Thymus (tissue), 11 donors: ENCODE results near the gene PNMA1. TPM values are rescaled to one million over a fixed set of nuclear protein-coding genes. Genes with fewer than 3 reads are reported as not detected.
A peak's percentile ranks its signal among the peaks of the same experiment; 100 is the strongest.

Experiments
- DNase-seq, 9 donors: peaks; one replicate each; pipeline ENCODE4 v3.0.0-alpha.2; 2013; ENCODE audit warnings: low spot score in 9 of 9, low read depth in 6 of 9, missing footprints in 1 of 9
- H3K27ac ChIP-seq, 2 donors: one replicate each; pipeline ENCODE4 v1.5.1; 2013; ENCODE audit warnings: control low read depth in 1 of 2, low read depth in 1 of 2, low read length in 1 of 2, mild to moderate bottlenecking in 1 of 2, moderate library complexity in 1 of 2
- H3K27me3 ChIP-seq, 2 donors: one replicate each; pipeline ENCODE4 v1.5.1; 2013; ENCODE audit warnings: low read length in 1 of 2; ENCODE audit not compliant: control insufficient read depth in 2 of 2, insufficient read depth in 1 of 2
- H3K36me3 ChIP-seq, 2 donors: one replicate each; pipeline ENCODE4 v1.5.1; 2013; ENCODE audit warnings: low read length in 1 of 2, mild to moderate bottlenecking in 1 of 2, moderate library complexity in 1 of 2; ENCODE audit not compliant: control insufficient read depth in 2 of 2, insufficient read depth in 2 of 2
- H3K4me1 ChIP-seq, 2 donors: one replicate each; pipeline ENCODE4 v1.5.1; 2013; ENCODE audit warnings: low read length in 2 of 2; ENCODE audit not compliant: control insufficient read depth in 2 of 2, insufficient read depth in 2 of 2
- H3K4me3 ChIP-seq, 2 donors: one replicate each; pipeline ENCODE4 v1.5.1; 2013; ENCODE audit warnings: low read length in 2 of 2, control low read depth in 1 of 2, mild to moderate bottlenecking in 1 of 2
- H3K9me3 ChIP-seq, 2 donors: one replicate each; pipeline ENCODE4 v1.5.1; 2013; ENCODE audit warnings: low read length in 1 of 2, mild to moderate bottlenecking in 1 of 2; ENCODE audit not compliant: control insufficient read depth in 2 of 2, insufficient read depth in 1 of 2
- WGBS: extraction: QIAGEN DNeasy Blood & Tissue Kit; methylation state at CpG from one replicate; pipeline ENCODE4 v1.1.7; 2013; 5-methylcytosine and 5-hydroxymethylcytosine counted together
- polyA plus RNA-seq: library from polyadenylated mRNA; stranded (reverse); fragments of 200-250 nt; gene quantifications from one replicate; pipeline ENCODE4 v1.2.3, GENCODE V29; 2013
- total RNA-seq: library from RNA; stranded (reverse); fragments of 120-200 nt; gene quantifications from one replicate; pipeline ENCODE4 v1.2.4, GENCODE V29; 2013
- donor health status: healthy.

The PNMA1 gene
- total and polyA plus RNA-seq, 2 donors = 5.0 to 31.2 TPM

DNA sequence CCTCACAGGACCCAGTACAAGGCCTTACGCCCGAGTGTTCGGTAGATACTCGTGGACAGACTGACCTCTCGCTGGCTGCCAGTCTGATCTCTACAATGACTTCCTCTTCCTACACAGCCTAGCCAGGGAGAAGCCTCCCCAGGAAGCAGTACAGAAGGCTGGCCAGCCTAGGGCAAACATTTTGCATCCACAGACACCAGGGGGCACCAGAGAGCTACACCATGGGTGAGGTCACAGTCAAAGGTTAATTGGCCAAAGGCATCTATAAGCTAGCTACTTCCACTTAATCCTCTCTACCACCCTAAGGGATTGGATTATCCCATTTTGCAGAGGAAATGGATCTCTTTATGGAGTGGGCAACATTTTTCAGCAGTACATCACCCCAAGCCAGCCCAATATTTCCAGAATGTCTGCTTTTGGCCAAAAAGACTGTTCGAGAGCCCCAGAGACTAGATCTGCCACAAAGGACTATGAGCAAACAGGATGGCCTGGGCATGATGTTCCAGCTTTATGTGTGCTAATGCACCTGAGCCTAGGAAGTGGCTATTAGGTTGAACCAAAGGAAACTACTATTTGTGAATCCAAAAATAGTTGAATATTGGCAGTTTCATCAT lies 14.6 kb upstream of the PNMA1 start:
- 37% methylated on average over 6 of the region's 6 CpGs for WGBS
- peaks cover 75 to 80% of the 10 kb centered on the region in 2 donors for H3K36me3 ChIP-seq
- no peaks in the 10 kb centered on the region for H3K9me3 ChIP-seq
- peak in 7 of 9 donors; percentile 59 to 89 (median 77) for DNase-seq
- H3K27ac ChIP-seq = no peak overlapping the region
- H3K4me1 ChIP-seq = peaks cover 0 to under 1% of the 10 kb centered on the region in 2 donors
- H3K27me3 ChIP-seq = no peaks in the 10 kb centered on the region
- H3K4me3 ChIP-seq = no peak overlapping the region

DNA sequence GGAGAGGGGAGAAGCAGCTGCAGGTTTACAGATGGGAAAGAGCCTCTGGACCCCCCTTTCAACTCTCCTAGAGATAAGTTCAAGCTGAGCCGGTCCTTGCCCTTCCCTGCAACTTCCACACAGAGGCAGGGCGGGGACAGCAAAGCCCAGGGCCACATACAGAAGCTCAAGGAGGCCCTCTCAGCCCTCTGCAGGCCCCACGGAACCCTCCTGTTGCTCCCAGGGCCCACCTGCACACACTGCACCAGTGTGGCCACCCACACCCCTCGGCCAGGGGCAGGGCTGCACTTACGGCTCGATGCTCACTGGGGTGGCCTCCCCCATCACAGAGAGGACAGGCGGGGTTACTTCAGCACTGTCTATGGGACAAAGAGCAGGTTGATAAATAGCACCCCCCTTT lies 13.0 kb upstream of the PNMA1 start:
- H3K4me3 ChIP-seq = no peak overlapping the region
- H3K27me3 ChIP-seq = no peaks in the 10 kb centered on the region
- DNase-seq = no peak
- H3K4me1 ChIP-seq = peaks cover 0 to 3% of the 10 kb centered on the region in 2 donors
- no peak overlapping the region for H3K27ac ChIP-seq
- H3K36me3 ChIP-seq = peaks cover 82 to 95% of the 10 kb centered on the region in 2 donors
- H3K9me3 ChIP-seq = no peaks in the 10 kb centered on the region
- WGBS = 95% methylated on average over 7 of the region's 7 CpGs

DNA sequence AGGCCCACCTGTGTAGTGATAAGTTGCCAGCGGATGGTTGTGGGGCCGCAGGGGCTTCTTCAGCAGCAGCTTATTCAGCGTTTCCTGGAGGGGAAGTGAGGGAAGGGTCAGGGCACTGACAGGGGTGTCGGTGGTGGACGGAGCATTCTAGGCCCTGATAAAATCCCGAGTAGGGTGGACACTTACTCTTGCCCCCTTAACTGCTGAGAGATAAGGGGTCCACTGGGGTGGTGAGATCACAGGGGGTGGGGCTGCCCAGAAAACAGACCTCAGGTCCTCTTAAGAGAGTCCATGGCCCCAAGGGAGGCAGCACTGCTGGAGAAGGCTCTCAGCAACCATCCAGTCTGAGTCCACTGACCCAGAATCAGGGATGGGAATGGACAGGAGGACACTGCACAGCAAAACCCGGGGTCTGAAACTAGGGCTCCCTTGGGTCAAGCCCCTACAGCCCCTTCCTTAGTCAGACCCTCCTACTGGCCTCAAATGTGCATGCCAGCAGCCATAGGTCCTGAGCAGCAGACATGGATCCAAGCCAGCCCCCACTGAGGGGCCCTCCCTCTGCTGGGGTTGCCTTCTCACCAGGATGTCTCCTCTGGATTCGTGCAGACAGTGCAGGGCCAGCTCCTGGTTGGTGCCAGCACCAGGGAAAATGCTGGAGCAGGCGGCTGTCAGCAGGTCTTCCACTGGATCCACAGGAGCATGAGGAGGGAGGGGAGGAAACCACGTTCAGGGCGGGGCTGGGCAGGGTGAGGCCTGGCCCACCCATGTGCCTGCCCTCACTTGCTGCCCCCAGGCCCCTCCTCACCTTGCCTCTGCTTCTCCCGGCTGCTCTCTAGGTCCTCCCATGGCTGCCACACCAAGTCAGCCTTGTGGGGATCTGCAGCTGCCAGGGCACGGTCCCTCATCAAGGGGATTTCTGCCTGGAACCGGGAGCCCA lies 12.1 kb upstream of the PNMA1 start:
- WGBS = 75% methylated on average over 14 of the region's 14 CpGs
- H3K27me3 ChIP-seq = no peaks in the 10 kb centered on the region
- no peaks in the 10 kb centered on the region for H3K9me3 ChIP-seq
- no peak for DNase-seq
- peaks cover 81 to 97% of the 10 kb centered on the region in 2 donors for H3K36me3 ChIP-seq
- H3K27ac ChIP-seq = no peak overlapping the region
- H3K4me3 ChIP-seq = no peak overlapping the region
- H3K4me1 ChIP-seq = peaks cover 0 to 3% of the 10 kb centered on the region in 2 donors

DNA sequence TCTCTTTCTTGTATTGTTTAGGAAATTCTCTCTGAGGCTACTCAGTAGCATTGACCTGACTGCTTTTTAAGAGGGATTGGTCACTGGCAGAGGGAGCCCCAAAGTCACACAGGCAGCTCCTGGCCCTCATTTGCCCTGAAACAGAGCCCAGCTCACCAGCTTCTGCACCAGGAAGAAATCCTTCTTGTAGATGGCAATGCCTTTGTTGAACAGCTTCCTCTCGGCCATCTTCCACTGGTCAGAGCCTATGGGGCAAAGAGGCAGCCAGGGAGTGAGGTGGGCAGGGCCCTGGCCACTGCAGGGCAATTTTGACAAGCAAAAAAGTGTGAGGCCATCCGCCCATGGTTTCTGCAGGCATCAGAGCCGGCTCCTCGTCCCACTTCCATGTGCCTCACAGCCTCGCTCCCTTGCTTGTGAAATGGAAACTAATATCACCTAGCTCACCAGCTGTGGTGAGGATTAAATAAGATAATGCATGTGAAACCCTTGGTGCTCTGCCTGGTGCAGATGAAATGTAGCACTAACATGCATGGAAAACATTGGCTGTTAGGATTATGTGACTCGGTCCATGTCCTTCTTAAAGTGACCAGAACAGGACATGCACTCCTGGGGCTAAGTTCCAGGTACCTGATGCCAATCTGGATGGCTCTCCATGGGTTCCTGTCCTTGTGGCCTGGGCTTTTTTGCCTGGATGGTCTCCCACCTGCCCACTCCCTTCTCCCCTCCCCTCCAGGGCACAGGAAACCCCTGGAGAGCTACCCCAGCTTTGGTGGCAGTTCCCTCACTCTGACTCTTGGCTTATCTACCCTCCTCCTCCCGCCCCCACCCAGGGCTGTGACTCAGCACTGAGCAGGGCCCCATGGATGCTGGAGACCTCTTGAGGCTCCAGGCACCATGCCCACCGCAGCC lies 11.2 kb upstream of the PNMA1 start:
- Histone ChIP-seq H3K4me1 (peaks cover 0 to 3% of the 10 kb centered on the region in 2 donors), H3K36me3 (peaks cover 79 to 99% of the 10 kb centered on the region in 2 donors), H3K27ac (no peak overlapping the region), H3K9me3 (no peaks in the 10 kb centered on the region), H3K4me3 (no peak overlapping the region), H3K27me3 (no peaks in the 10 kb centered on the region)
- 85% methylated on average over 8 of the region's 8 CpGs for WGBS
- DNase-seq = no peak

DNA sequence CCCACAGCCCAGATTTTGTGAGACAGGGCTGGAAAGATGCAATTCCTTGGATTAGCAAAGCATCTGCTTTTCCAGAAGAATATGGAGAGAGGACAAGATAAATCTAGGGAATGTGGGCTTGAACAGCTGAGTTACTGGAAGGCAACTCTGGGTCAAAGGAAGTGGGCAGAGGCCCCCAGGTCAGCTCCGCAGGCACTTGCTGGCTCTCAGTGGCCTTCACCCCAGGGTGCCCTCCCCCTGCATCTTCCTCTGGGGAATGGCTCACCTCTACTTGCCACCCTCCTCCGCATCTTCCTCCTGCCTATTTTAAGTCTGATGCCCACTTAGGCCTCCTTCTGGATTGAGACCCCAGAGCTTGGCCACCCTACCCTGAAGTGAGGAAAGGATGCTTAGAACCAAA lies 10.5 kb upstream of the PNMA1 start:
- Histone ChIP-seq H3K27ac (peak overlapping the region in 1 of 2 donors; percentile 25), H3K36me3 (peaks cover 79 to 96% of the 10 kb centered on the region in 2 donors), H3K4me3 (no peak overlapping the region), H3K4me1 (peaks cover 0 to 3% of the 10 kb centered on the region in 2 donors), H3K9me3 (no peaks in the 10 kb centered on the region), H3K27me3 (no peaks in the 10 kb centered on the region)
- DNase-seq = no peak
- WGBS = 96% methylated on average over 2 of the region's 2 CpGs

DNA sequence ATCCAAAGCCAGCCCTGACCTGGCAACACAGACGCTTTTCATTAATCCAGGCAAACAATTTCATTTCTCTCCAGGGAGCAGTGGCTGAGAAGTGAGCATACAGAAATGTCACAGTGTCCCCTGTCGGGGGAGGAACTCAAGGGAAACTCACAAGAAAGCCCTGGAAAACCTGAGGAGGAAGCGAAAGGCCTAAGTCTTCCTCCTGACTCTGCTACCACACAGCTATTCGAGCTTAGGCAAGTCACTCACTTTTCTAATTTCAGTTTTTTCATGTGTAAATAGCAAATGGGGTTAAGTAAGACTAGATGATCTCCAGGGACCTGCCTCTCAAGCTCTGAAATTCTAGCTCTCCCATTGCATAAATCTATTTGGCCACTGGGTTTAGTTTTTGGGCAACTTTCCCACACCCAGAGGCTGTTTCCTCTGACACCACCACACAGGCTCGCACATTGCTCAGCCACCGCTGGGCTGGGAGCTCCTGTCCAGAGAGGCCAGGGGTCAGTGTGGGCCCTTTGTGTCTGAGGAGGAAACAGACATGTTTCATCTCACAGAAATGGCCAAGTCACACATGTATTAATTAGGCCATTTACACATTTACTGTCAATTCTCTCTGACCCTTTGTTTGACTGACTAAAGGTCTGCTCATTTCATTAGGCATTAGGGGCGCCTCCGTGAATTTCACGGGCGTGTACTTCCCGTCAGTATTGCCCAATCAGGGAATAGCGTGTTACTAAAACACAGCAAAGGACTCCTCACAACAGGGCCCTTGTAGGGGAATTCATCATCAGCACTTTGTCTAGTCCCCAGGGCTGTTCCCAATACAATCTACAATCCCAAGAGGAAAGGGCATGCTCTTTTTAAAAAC lies 9.8 kb upstream of the PNMA1 start:
- peaks cover 79 to 95% of the 10 kb centered on the region in 2 donors for H3K36me3 ChIP-seq
- no peaks in the 10 kb centered on the region for H3K9me3 ChIP-seq
- WGBS = 95% methylated on average over 12 of the region's 12 CpGs
- no peaks in the 10 kb centered on the region for H3K27me3 ChIP-seq
- no peak overlapping the region for H3K4me3 ChIP-seq
- DNase-seq = no peak
- peak overlapping the region in 1 of 2 donors; percentile 15 for H3K27ac ChIP-seq
- peaks cover 0 to 3% of the 10 kb centered on the region in 2 donors for H3K4me1 ChIP-seq

DNA sequence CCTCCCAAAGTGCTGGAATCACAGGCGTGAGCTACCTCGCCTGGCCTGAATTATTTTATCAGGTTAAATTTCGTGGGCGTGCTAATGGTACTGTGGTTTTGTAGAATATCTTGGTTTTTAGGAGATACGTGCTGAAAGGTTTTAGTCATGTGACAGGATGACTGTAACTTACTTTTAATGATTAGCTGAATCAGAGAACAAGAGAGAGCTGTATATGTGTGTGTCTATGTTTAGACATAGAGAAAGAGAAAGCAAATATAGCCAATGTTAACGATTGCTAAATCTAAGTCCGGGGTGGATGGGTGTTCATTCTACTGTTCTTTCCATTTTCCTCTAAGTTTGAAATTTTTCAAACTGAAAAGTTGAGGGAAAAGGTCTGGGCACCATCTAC lies 9.2 kb upstream of the PNMA1 start:
- Histone ChIP-seq H3K9me3 (no peaks in the 10 kb centered on the region), H3K27ac (no peak overlapping the region), H3K36me3 (peaks cover 83 to 91% of the 10 kb centered on the region in 2 donors), H3K4me1 (peaks cover 0 to 3% of the 10 kb centered on the region in 2 donors), H3K4me3 (no peak overlapping the region), H3K27me3 (no peaks in the 10 kb centered on the region)
- DNase-seq = no peak
- WGBS = 86% methylated on average over 7 of the region's 7 CpGs

DNA sequence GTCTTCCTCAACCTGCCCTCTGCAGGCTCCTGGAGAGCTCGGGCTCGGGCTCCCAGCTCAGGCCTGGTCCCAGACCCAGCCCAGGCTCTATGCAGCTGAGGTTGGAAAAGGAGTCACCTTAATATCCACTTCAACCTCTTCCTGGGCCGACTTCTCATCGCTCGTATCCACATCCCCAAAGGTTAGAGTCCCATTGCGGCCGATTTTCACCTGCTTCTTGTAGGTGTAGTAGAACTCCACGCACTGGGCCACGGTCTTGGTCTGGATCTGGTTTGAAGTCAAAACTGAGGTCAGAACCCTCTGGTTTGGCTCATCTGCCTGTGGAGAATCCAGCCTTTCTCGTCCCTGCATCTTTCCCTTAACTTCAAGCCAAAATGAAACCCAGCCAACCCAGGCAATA lies 8.4 kb upstream of the PNMA1 start:
- no peak overlapping the region for H3K27ac ChIP-seq
- no peaks in the 10 kb centered on the region for H3K27me3 ChIP-seq
- no peak for DNase-seq
- no peak overlapping the region for H3K4me3 ChIP-seq
- 95% methylated on average over 10 of the region's 10 CpGs for WGBS
- peaks cover 87 to 91% of the 10 kb centered on the region in 2 donors for H3K36me3 ChIP-seq
- H3K4me1 ChIP-seq = peaks cover 0 to 3% of the 10 kb centered on the region in 2 donors
- H3K9me3 ChIP-seq = no peaks in the 10 kb centered on the region
